NCI-H345 (cell line): Measurements from ENCODE around the gene NAPB.

Source experiments
- DNase-seq: peaks from one replicate; lab custom pipeline; 2025; lab: John Stamatoyannopoulos, UW

Gene NAPB

DNA sequence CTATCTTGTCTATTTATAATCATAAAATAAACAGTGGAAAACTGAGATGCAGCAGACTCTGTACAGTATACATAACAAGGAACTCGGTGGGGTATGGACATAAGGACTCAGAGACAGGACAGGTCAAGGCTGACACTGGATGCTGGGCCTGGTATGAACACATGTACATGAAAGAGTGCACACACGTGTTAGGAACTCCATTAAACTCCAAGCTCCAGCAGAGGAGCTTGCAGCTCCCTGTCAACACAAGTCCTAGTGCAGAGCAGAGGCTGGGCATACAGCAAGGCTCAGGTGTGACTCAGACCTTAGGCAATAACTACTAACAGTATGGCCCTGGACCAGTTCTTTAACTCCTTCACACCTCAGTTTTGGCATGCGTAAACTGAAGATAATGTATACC, 17.1 kb downstream of the NAPB start:
- DNase-seq: no peak

DNA sequence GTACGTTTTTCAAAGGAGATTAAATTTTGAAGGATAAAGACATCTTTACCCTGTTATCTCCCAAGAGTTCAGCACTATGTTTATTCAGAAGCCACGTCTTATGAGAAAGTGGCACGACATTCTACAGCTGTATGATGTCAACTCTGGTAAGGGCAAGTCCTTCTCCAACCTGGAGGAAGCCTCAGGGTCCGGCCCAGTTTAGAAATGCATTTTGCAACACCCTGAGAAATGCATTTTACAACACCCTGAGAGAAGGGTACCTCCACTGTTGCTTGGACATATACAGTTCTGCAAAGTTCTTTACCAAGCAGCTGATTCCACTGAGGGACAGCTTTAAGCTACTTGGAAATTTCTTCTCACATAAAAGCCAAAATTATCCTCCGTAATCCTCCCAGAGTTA, 17.5 kb downstream of the NAPB start:
- DNase-seq: no peak

DNA sequence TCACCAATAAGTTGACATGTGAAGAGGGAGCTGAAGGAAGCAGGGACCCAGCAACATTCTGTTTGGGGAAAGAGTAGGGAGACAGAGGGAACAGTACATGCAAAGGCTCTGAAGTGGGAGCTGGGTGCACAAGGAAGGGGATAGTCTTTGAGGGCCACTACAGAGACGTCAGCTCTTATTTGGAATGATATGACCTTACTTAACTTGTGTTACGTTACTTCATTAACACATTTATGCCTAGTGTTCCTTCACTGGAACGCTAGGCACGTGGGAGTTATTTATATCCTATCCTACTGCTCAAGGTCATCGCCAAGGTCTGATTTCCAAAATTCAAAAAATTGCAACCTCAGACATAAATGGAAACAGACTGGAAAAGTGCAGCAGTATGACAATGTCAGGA, 20.2 kb downstream of the NAPB start:
- DNase-seq: no peak

DNA sequence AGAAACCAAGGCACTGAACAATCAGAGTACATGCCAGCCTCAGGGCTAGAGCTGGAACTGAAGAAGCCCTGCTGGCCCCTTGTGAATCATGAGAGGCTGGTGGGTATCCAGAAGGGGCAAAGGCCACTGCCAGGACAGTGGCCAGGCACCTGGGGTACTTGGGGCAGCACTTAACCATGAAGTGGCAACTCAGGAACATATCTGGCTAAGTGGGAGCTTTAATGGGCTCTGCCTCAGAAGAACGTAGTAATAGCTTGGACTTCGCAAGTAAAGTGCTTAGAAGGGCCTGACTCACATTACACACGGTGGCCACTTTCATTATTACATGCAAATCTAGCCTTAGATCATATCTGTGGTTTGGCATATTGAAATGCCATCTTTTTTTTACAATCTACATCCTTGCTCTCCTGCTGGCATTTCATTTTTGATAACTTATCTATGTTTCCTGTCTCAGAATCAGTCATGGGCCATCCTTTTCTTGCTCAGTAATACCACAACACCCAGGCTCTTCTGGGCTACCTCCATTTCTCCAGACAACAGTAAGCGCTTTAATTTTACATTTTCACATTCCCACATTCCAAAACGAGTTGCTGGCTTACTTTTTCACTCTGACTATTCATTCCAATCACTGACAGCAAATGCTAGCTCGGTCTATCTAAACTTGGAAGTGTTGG, 21.6 kb downstream of the NAPB start:
- no peak for DNase-seq

DNA sequence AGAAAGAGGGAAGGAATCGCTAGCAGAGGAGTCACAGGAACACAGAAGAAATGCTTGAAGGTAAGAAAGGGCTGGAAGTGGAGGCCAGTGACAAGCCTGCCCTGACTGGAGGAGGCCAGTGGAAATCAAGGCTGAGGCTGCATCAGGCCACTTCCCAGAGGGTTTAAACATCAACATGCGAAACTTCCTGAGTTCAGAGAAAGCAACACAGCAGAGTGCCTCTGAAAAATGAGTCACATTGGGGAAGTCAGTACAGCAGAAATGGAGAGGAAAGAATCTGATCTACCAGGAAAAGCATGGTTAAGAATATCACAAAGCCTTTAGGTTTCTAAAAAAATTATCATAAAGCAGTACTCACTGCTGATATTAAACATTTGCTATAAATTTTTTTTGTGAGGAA, 23.3 kb downstream of the NAPB start:
- DNase-seq: no peak

DNA sequence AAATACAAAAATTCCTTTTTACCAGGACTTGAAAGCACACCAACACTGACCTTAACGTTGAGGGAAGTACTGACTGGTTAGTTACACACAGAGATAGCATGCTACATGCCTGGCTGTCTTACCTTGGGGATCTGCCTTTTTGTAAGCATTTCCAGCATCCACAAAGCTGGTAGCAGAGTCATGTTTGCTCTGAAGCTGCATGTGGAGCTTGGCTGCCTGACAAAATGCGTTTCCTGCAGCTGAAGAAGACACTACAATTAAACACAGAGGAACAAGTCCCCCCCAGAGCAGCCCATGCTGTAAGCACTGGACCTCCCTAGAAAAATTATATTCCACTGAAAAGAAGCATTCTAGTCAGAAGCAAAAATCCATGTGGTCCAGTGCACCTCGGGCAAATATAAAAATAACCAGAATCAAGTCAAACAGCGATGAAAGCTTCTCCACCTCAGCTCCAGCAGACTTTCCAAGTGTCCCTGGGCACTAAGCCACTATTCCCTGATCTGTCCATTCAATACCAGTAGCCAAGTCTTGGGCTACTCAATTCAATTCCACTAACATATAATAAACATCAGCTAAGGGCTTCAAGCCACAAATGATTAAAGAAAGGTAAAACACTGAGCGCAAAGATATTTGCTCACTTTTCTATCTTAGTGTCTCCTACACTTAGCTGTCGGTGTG, 24.2 kb downstream of the NAPB start:
- DNase-seq: no peak

DNA sequence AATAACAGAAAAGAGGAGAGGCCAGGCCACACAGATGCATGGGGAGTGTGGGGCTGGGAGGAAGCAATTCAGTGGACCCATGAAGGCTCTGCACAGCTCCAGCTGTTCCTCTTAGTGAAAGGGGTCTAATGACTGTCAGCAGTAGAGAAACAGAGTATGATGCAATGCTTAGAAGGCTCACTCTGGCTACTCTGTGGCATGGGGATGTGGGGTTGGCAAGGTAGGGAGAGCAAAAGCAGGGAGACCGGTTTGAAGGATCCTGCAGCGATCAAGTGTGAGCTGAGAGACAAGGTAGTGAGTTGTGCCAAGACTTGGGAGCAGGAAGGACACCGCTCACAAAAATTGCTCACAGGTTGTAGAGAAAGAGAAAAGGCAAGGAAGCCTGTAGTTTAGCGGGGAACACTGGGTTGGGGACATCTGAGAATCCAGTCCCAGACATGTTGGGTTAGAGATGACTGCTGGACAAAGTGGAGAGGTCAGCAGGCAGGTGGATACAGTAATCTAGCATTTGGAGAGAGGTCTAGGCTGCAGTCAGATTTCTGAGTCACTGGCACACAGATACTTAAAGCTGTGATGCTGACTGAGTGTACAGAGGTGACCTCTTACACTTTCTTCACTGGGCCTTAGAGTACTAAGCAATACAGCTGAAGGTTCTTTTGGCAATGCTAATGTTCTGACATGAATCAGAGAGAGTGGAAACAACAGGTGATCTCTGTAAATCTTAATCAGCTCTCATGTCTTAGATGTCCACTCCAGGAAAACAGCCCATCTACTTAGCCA, 27.1 kb downstream of the NAPB start:
- no peak for DNase-seq

DNA sequence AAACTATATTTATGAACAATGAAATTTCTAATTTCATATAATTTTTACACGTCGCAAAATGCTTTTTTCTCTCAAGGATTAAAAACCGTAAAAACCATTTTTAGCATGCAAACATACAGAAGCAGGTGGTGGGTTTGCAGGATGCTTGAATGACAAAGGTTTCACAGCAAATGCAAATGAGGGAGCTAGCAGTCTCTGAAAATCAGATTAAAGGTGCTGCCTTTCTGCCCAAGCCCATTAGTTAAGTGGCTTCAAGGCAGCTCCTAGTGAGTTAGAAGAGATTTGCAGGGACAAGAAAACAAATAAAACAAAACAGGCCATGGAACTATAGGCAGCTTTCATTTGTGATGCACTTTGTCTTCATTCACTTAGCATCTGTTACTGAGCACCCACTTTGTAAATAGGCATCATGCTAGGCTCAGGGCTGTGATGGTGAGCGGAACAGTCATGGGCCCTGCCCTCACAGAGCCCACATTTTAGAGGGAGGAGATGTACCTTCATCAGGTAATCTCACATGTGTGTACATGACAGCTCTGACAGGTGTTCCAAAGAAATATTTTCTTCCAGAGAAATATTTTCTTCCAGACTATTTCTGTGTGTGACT, 29.5 kb downstream of the NAPB start:
- no peak for DNase-seq

DNA sequence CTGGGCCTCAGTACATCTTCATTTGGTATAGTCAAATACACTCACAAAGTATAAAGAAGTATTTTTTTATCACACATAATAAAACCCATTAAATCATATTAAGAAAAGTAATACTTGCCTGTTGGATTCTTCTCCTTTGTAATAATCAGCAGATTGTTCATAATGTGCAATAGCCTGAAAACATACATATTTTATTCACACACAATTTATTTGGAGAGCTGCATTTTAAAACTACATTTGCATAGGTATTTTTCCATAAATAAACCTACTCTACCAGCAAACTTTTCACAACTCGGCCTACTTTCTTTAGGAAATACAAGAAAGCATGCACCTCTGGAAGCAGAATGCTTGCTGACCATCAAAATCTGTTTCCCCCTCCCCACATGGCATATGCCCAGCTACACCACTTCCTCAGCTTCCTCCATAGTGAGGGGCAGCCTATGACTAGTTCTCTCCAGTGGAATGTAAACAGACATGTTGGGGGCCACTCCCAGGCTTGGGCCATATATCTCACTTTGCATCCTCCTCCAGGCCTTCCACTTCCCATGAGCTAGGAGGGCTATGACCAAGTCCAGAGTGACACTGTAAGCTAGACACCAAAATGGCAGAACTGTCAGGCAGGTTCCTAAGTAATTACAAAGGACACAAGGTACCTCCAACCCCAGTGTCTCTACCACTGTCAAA, 31.1 kb downstream of the NAPB start:
- DNase-seq: no peak

DNA sequence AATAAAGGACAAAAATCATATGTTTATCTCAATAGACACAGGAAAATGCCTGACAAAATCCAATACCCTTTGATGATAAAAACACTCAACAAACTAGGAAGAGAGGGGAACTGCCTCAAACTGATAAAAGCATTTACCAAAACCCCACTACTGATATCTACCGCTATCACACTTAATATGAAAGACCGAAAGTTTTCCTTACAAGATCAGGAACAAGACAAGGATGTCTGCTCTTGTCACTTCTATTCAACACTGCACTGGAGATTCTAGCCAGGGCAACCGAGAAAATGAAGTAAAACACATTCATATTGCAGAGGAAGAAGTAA, 34.2 kb downstream of the NAPB start:
- no peak for DNase-seq

DNA sequence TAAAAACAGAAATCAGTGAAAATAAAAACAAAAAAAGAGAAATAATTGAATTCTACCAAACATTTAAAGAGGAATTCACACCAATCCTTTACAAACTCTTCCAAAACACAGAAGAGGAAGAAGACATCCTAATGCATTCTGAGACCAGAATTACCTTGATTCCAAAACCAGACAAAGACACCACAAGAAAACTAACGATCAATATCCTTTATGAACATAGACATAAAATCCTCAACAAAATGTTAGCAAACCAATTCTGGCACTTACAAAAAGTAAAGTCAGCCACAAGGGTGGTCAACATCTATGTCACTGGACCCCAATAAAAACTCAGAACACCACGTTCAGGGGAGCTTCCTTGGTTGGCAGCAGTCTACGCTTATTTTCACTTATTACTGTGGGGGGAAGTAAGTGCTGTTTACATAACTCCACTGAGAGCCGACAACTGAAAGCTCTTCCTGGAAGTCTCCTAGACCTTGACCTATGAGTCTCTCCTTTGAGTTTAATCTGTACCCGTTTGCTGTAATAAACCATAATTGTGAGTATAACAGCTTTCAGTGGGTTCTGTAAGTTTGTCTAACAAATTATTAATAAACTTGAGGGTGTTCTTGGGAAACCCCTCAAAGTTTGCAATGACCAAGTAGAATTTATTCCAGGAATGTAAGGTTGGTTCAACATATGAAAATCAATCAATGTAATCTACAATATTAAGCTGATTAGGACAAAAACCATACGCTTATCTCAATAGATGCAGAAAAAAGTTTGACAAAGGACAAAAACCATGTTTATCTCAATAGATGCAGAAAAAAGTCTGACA, 34.8 kb downstream of the NAPB start:
- DNase-seq: no peak

DNA sequence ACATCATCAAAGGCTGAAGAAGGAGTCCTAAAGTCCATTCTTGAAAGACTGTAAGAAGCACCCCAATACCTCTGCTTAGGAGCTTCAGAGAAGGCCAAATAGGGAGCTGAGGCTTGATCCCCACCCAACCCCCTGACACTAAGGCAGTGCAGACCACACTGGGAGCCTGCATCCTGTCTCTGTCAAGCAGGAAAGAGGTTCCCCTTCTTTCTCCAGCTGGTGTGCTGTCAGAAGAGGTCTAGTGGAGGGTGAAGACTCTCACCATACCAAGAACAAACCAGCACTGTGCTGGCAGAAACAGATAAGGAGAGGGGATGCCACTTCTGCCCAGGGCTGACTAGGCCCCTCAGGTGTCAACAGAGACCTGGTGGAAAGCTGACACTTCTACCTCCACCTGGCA, 39.4 kb downstream of the NAPB start:
- no peak for DNase-seq

DNA sequence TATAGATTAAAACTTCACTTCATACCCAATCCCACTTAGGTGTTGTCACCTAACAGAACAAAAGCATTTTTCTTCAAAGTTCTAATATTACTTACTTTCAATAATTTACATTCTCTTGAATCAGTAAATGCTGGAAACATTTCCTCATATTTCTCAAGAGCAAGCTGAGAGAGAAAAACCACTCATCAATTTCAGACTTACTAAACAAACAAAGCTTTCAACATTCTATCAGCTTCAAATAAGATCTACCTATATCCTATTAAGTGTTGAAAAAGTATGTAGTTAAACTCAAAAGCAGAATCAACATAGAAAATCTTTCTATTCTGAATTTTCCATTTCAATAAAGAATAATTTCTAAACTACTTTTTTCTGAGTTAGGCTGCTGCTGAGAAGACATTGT, 41.5 kb downstream of the NAPB start:
- no peak for DNase-seq

DNA sequence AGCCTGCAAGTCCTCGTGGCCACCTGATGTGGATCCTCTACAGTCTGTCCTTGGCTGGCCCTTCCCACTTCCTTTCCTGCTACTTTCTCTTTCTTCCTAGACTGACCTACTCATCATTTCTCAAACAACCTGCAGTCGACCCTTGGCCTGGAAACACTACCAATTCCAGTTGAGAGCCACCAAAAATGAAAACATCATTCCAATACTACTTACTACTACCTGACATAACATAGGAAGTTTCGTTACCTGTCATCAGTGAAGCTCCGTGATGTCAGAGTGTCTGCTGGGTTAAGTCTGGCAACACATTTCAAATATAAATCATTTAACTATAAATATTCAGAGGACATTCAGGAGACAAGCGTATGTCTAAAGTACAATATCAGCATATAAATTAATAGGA, 45.5 kb downstream of the NAPB start:
- no peak for DNase-seq

DNA sequence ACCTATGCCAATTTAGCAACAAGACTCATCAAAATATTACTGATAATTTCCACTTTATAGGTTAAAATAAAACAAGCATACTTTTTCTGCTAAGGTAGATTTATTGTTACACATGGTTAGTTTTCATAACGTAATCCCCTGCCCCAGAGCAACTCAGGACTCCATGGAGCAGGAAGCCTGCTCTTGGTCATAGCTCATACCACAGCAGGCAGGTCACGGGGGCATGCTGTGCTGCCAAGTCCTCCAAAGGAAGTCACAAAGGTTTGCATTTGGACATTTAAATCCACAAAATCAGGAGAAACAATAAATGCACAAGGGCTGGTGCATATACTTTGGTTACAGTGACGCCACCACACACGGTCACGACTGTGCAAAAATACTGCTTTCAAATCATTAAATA, 46.8 kb downstream of the NAPB start:
- DNase-seq: no peak

DNA sequence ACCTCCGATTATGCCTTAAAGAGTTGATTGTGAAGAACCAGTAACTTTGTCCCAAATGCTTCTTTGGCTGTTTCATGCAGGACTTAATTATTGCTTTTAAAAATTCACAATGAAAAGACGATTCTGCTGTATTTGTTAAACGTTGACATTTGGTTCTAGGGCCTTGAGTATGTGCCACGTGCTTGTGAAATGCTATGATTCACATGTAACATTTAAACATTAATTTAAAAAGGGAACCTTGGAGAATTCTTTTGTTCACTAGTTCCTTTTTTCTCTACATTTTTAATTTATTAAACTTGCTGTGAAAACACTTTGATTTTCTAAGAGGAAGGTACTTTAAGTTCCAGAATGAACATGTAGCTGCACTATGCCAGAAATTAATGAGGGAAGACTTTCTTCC, 49.8 kb downstream of the NAPB start:
- no peak for DNase-seq

DNA sequence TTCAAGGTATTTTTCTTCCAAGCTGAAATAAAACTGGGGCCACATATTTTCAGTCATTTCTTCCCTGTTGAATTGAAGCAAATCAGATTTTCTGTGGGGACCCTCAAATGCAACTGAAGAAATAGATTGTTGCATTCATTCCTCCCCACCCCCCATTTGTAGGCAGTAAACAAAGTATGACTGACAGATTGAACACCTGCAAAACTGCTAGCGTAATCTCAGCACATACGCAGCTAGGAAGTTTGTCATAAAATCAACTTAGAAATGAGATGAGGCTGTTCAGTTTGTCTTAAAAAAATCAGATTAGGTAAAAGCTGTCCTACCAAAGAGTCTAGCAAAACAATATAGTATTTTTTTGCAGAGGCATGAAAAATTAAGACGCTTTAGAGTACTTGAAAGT, 50.4 kb downstream of the NAPB start:
- DNase-seq: no peak

DNA sequence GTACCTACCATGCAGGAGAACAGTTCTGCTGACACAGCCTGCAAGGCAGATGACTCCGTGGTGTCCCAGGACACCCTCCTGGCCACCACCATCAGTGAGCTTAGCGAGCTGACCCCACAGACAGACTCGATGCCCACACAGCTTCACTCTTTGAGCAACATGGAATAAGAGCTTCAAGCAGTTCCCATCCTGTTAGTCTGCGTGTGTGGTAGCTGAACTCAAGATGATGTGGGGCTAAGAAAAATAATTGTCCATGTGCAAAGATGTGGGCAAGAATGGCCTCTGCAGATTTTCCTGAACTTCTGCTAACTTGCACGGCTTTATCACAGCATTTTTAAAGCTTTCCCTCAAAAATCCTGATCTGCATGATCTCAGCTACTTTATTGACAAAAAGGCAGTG, 51.0 kb downstream of the NAPB start:
- DNase-seq: no peak

DNA sequence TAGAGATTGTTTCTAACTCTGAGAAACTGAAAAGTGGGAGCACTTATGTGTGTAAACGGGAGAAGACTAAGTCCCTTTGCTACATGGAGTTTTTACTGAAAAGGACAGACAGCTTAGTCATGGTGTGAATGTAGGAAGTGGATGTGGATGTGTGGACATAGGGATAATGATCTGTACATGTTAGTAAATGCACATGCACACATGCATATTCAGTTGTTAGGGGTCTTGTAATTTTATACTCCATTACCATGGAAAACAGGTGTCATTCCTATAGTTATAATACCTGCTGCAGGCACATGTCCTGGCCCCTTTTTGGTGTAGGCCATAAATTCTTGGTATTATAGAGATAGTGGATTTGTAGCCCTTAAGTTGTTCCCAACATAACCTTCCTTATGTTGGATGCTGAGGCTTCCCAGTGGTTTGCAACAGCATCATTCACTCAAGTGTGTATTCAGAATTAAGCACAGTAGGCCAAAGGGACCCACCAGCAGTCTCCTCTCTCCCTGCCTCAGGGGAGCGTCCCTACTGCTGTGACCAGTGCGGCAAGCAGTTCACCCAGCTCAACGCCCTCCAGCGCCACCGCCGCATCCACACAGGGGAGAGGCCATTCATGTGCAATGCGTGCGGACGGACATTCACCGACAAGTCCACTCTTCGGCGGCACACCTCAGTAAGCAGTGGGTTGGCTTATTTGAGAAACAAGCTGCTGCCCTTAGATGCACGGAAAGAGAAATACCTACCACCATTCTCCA, 52.0 kb downstream of the NAPB start:
- no peak for DNase-seq

DNA sequence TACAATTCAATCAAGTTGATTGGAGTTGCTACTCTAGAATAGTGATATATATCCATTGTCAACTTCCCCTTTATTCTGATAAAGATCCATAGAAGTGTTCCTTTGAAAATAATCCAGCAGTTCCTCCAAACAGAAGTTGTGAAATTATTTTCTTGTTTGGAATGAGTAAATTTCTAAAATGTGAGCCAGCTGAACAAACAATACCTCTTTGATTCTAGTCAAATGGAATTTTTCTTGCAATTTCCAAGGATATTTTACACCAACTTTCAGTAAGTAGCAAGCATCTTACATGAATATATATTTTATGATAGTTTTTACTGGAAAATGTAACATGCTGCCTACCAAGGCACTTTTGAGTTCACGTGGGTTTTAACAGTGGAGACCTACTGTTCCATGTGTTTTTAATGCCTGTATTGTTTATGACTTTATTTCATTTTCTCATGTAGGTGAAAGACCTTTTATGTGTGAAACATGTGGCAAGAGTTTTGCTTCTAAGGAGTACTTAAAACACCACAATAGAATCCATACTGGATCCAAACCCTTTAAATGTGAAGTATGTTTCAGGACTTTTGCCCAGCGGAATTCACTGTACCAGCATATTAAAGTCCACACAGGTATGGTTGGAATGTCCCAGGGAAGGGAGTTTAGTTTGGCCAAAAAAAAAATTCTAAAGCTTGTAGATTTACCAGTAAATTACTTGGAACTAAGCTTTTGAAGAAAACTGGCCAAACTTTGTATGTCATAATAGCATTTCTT, 52.8 kb downstream of the NAPB start:
- no peak for DNase-seq
